Measurements from ENCODE around the gene SLC30A2. TPM values are rescaled to one million over a fixed set of nuclear protein-coding genes. Genes with fewer than 3 reads are reported as not detected.

The SLC30A2 gene
- total and polyA plus RNA-seq, 2 experiments from 2014 or later, result 0.07 TPM; not detected in 1

DNA sequence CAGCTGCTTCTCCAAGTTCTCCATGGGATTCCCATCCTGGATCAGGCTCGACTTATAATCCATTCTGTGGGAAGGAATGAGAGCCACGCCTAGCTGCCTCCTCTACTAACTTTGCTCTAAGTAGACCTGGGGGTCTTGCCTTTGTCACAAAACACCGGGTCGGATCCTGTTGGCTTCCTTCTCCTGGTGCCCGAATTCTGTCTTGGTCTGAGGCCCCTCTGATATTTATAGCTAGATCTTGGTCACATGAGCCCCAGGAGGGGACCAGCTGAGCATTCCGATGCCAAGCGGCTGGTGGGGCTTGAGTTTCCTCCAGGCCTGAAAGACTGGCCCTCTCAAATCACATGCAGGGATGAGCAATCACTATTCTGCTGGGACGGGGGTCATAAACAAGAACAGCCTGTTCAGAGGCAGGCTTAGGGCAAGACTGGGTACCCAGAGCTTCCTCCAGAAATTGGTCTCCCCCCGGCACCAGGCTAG, 21.6 kb upstream of the SLC30A2 start, which contains the start of gene TRIM63:
TSS of gene TRIM63 (minus strand) at position 199 of the 480 bp plus-strand sequence. CDS start at position 63, 136 bp downstream.
- Histone ChIP-seq H3K36me3 (ENCODE audit: insufficient read depth) (no peaks in the 10 kb centered on the region), H3K79me2 (replicated peaks; ENCODE audit: insufficient read depth) (no peaks in the 10 kb centered on the region), H3K4me2 (no peak within 1 kb of the TSS), H3K27ac (ENCODE audit: low read depth) (no peak within 1 kb of the TSS), H3K4me1 (ENCODE audit: insufficient read depth) (no peaks in the 10 kb centered on the region), H3K27me3 (ENCODE audit: insufficient read depth) (no peaks in the 10 kb centered on the region), H2AFZ (no peak within 1 kb of the TSS), H3K4me3 (no peak within 1 kb of the TSS), H4K20me1 (replicated peaks; ENCODE audit: insufficient read depth) (no peaks in the 10 kb centered on the region), H3K9me2 (ENCODE audit: insufficient read depth) (no peaks in the 10 kb centered on the region), H3F3A (replicated peaks; ENCODE audit: low read depth) (no peaks in the 10 kb centered on the region)
- H3K27ac Mint-ChIP-seq, result no peak within 1 kb of the TSS
- H3K27me3 Mint-ChIP-seq (ENCODE audit: insufficient read depth, low read depth, poor library complexity), result peaks cover 15% of the 10 kb centered on the region
- no peak within 1 kb of the TSS for H3K4me3 Mint-ChIP-seq
- DNase-seq (ENCODE audit: low spot score), result no peak
- TF ChIP-seq STAT1 (IDR thresholded peaks at IDR 0.05; ENCODE audit: unreplicated experiment) (no peak), EZH2 (IDR thresholded peaks at IDR 0.05; ENCODE audit: low read depth, unreplicated experiment) (no peak), ZNF331 (CRISPR knock-in tag; IDR thresholded peaks at IDR 0.05; ENCODE audit: low read depth) (no peak), POLR2AphosphoS5 (IDR thresholded peaks at IDR 0.05; ENCODE audit: low read depth) (no peak), NANOG (IDR thresholded peaks at IDR 0.05; ENCODE audit: borderline replicate concordance) (no peak)
- TF ChIP-seq, protein P1, sequence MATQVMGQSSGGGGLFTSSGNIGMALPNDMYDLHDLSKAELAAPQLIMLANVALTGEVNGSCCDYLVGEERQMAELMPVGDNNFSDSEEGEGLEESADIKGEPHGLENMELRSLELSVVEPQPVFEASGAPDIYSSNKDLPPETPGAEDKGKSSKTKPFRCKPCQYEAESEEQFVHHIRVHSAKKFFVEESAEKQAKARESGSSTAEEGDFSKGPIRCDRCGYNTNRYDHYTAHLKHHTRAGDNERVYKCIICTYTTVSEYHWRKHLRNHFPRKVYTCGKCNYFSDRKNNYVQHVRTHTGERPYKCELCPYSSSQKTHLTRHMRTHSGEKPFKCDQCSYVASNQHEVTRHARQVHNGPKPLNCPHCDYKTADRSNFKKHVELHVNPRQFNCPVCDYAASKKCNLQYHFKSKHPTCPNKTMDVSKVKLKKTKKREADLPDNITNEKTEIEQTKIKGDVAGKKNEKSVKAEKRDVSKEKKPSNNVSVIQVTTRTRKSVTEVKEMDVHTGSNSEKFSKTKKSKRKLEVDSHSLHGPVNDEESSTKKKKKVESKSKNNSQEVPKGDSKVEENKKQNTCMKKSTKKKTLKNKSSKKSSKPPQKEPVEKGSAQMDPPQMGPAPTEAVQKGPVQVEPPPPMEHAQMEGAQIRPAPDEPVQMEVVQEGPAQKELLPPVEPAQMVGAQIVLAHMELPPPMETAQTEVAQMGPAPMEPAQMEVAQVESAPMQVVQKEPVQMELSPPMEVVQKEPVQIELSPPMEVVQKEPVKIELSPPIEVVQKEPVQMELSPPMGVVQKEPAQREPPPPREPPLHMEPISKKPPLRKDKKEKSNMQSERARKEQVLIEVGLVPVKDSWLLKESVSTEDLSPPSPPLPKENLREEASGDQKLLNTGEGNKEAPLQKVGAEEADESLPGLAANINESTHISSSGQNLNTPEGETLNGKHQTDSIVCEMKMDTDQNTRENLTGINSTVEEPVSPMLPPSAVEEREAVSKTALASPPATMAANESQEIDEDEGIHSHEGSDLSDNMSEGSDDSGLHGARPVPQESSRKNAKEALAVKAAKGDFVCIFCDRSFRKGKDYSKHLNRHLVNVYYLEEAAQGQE (IDR thresholded peaks at IDR 0.05; ENCODE audit: unreplicated experiment), result no peak
- TF ChIP-seq, protein P2, sequence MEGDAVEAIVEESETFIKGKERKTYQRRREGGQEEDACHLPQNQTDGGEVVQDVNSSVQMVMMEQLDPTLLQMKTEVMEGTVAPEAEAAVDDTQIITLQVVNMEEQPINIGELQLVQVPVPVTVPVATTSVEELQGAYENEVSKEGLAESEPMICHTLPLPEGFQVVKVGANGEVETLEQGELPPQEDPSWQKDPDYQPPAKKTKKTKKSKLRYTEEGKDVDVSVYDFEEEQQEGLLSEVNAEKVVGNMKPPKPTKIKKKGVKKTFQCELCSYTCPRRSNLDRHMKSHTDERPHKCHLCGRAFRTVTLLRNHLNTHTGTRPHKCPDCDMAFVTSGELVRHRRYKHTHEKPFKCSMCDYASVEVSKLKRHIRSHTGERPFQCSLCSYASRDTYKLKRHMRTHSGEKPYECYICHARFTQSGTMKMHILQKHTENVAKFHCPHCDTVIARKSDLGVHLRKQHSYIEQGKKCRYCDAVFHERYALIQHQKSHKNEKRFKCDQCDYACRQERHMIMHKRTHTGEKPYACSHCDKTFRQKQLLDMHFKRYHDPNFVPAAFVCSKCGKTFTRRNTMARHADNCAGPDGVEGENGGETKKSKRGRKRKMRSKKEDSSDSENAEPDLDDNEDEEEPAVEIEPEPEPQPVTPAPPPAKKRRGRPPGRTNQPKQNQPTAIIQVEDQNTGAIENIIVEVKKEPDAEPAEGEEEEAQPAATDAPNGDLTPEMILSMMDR (conservative IDR thresholded peaks at IDR 0.05; ENCODE audit: low read depth in 2 of 2), result no peak
- TF ChIP-seq, protein P3, sequence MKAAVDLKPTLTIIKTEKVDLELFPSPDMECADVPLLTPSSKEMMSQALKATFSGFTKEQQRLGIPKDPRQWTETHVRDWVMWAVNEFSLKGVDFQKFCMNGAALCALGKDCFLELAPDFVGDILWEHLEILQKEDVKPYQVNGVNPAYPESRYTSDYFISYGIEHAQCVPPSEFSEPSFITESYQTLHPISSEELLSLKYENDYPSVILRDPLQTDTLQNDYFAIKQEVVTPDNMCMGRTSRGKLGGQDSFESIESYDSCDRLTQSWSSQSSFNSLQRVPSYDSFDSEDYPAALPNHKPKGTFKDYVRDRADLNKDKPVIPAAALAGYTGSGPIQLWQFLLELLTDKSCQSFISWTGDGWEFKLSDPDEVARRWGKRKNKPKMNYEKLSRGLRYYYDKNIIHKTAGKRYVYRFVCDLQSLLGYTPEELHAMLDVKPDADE (IDR thresholded peaks at IDR 0.05), result no peak
- H3K4me1 Mint-ChIP-seq, result peaks cover 6% of the 10 kb centered on the region
- no peak for ATAC-seq
- H3K9me3 Mint-ChIP-seq, result no peaks in the 10 kb centered on the region
- H3K36me3 Mint-ChIP-seq (ENCODE audit: low read depth), result no peaks in the 10 kb centered on the region

DNA sequence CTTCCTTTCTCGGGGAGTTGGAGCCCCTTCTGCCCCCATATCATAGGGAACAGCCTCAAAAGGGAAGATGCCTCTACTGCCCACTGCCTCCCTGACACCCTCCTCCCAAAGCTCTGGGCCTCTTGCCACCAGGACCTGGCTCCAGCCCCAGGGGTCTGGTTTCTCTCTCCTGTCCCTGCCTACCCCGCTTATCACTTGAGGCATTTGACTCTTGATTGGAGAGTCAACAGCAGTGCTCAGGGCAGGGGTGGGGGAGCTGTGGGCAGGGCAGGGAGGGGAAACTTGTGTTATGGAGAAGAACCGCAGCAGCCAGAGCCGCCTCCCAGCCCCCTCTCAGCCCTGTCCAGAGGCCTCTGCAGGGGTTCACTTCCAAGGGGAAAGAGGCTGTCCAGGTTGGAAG, 20.9 kb upstream of the SLC30A2 start:
- Histone ChIP-seq H3K4me3 (no peak overlapping the region), H3K27me3 (ENCODE audit: insufficient read depth) (no peaks in the 10 kb centered on the region), H3K9me2 (ENCODE audit: insufficient read depth) (no peaks in the 10 kb centered on the region), H4K20me1 (replicated peaks; ENCODE audit: insufficient read depth) (no peaks in the 10 kb centered on the region), H3K27ac (ENCODE audit: low read depth) (no peak overlapping the region), H2AFZ (no peak overlapping the region), H3K4me1 (ENCODE audit: insufficient read depth) (no peaks in the 10 kb centered on the region), H3F3A (replicated peaks; ENCODE audit: low read depth) (no peaks in the 10 kb centered on the region), H3K79me2 (replicated peaks; ENCODE audit: insufficient read depth) (no peaks in the 10 kb centered on the region), H3K4me2 (no peak overlapping the region), H3K36me3 (ENCODE audit: insufficient read depth) (no peaks in the 10 kb centered on the region)
- peaks cover 13% of the 10 kb centered on the region for H3K27me3 Mint-ChIP-seq (ENCODE audit: insufficient read depth, low read depth, poor library complexity)
- no peaks in the 10 kb centered on the region for H3K36me3 Mint-ChIP-seq (ENCODE audit: low read depth)
- ATAC-seq (peak; percentile 56), DNase-seq (ENCODE audit: low spot score) (no peak)
- no peak overlapping the region for H3K4me3 Mint-ChIP-seq
- no peak overlapping the region for H3K27ac Mint-ChIP-seq
- H3K9me3 Mint-ChIP-seq, result no peaks in the 10 kb centered on the region
- peaks cover 6% of the 10 kb centered on the region for H3K4me1 Mint-ChIP-seq
- TF ChIP-seq NANOG (IDR thresholded peaks at IDR 0.05; ENCODE audit: borderline replicate concordance), result no peak
- TF ChIP-seq, protein P3 (IDR thresholded peaks at IDR 0.05), result no peak
- TF ChIP-seq JUNB (IDR thresholded peaks at IDR 0.05; ENCODE audit: unreplicated experiment), result no peak
- TF ChIP-seq STAT1 (IDR thresholded peaks at IDR 0.05; ENCODE audit: unreplicated experiment), result no peak
- TF ChIP-seq, protein P1 (IDR thresholded peaks at IDR 0.05; ENCODE audit: unreplicated experiment), result no peak
